GM23338 (cell line): ENCODE data around the gene WBP2NL.

Experiments used
- CTCF ChIP-seq, 2 experiments: fragments of 200-600 bp in 1 of 2; sonication (generic) in 1 of 2; conservative IDR thresholded peaks; 2 replicates each; pipeline versions ENCODE4 v1.5.1 to v1.6.1; 2016 to 2017; ENCODE audit warnings: antibody characterized with exemption in 2 of 2, low read depth in 2 of 2, mild to moderate bottlenecking in 2 of 2, moderate library complexity in 1 of 2
- EZH2 ChIP-seq: fragments of 200-600 bp; sonication (generic); IDR thresholded peaks from one replicate; pipeline ENCODE4 v1.8.0; 2017; ENCODE audit warnings: antibody characterized with exemption, mild to moderate bottlenecking, low read depth; ENCODE audit not compliant: unreplicated experiment
- EZH2phosphoT487 ChIP-seq: fragments of 200-600 bp; sonication (generic); IDR thresholded peaks from one replicate; pipeline ENCODE4 v1.8.1; 2018; ENCODE audit warnings: antibody characterized with exemption; ENCODE audit not compliant: unreplicated experiment
- NANOG ChIP-seq: IDR thresholded peaks from 2 replicates; pipeline ENCODE4 v1.6.1; 2016; ENCODE audit warnings: antibody characterized with exemption, borderline replicate concordance
- POLR2AphosphoS5 ChIP-seq: IDR thresholded peaks from 2 replicates; pipeline ENCODE4 v1.6.1; 2016; ENCODE audit warnings: antibody characterized with exemption, low read depth
- REST ChIP-seq: IDR thresholded peaks from one replicate; pipeline ENCODE4 v1.6.1; 2018; ENCODE audit warnings: antibody characterized with exemption; ENCODE audit not compliant: unreplicated experiment
- STAT1 ChIP-seq: IDR thresholded peaks from one replicate; pipeline ENCODE4 v1.6.1; 2016; ENCODE audit warnings: antibody characterized with exemption; ENCODE audit not compliant: unreplicated experiment
- ZNF114 ChIP-seq: fragments of 250-450 bp; sonication (Bioruptor Pico); IDR thresholded peaks from 2 replicates; pipeline ENCODE4 v1.5.0; 2020; ENCODE audit warnings: mild to moderate bottlenecking, moderate library complexity

GRCh38 chr22:42073621-42074041 is 75.0 kb downstream of the WBP2NL start:
- TF ChIP-seq CTCF (conservative IDR thresholded peaks at IDR 0.05; ENCODE audit: low read depth in 2 of 2) = no peak
- TF ChIP-seq EZH2 = no peak
- no peak for TF ChIP-seq REST
- TF ChIP-seq EZH2phosphoT487 = no peak
- no peak for TF ChIP-seq STAT1
- TF ChIP-seq POLR2AphosphoS5 = no peak
- no peak for TF ChIP-seq NANOG
- no peak for TF ChIP-seq ZNF114
